HepG2 (cell line): ENCODE data around the gene MAGI1. TPM values are rescaled to one million over a fixed set of nuclear protein-coding genes. Genes with fewer than 3 reads are reported as not detected.

Experiments
- ESRRA ChIP-seq: sonication (generic); formaldehyde crosslinking; IDR thresholded peaks from 2 replicates; pipeline ENCODE4 v1.5.1; 2020; ENCODE audit warnings: mild to moderate bottlenecking, low read depth, missing genetic modification reagents
- FOSL1 ChIP-seq: sonication (generic); formaldehyde crosslinking; IDR thresholded peaks from 2 replicates; pipeline ENCODE4 v1.9.0; 2021; ENCODE audit warnings: missing genetic modification reagents, borderline replicate concordance
- GATA4 ChIP-seq: sonication (generic); IDR thresholded peaks from 2 replicates; pipeline ENCODE4 v1.6.1; 2016; ENCODE audit warnings: antibody characterized with exemption, low read depth, borderline replicate concordance
- GZF1 ChIP-seq: sonication (generic); formaldehyde crosslinking; IDR thresholded peaks from 2 replicates; pipeline ENCODE4 v1.5.1; 2020; ENCODE audit warnings: mild to moderate bottlenecking, missing genetic modification reagents
- JDP2 ChIP-seq: sonication (generic); formaldehyde crosslinking; IDR thresholded peaks from 2 replicates; pipeline ENCODE4 v1.8.1; 2022; ENCODE audit warnings: missing genetic modification reagents, borderline replicate concordance
- MED1 ChIP-seq: sonication (generic); formaldehyde crosslinking; IDR thresholded peaks from 2 replicates; pipeline ENCODE4 v1.4.0; 2020; ENCODE audit warnings: missing genetic modification reagents
- NCOA1 ChIP-seq: sonication (generic); formaldehyde crosslinking; IDR thresholded peaks from 2 replicates; pipeline ENCODE4 v1.9.0; 2021; ENCODE audit warnings: missing genetic modification reagents
- NCOR1 ChIP-seq: fragments of 200-600 bp; sonication (generic); IDR thresholded peaks from 2 replicates; pipeline ENCODE4 v1.7.0; 2017; ENCODE audit warnings: antibody characterized with exemption, low read length, borderline replicate concordance
- PRMT3 ChIP-seq: sonication (generic); formaldehyde crosslinking; IDR thresholded peaks from 2 replicates; pipeline ENCODE4 v1.8.1; 2022; ENCODE audit warnings: low read depth, mild to moderate bottlenecking, moderate library complexity, missing genetic modification reagents, borderline replicate concordance
- YEATS2 ChIP-seq: sonication (generic); formaldehyde crosslinking; IDR thresholded peaks from 2 replicates; pipeline ENCODE4 v1.4.0; 2020; ENCODE audit warnings: missing genetic modification reagents, borderline replicate concordance
- ZNF12 ChIP-seq: sonication (generic); formaldehyde crosslinking; IDR thresholded peaks from 2 replicates; pipeline ENCODE4 v1.5.0; 2020; ENCODE audit warnings: missing genetic modification reagents
- ZNF3 ChIP-seq: IDR thresholded peaks from 2 replicates; pipeline ENCODE4 v1.7.0; 2017; ENCODE audit warnings: inconsistent platforms
- ZNF432 ChIP-seq: sonication (generic); formaldehyde crosslinking; IDR thresholded peaks from 2 replicates; pipeline ENCODE4 v1.5.0; 2020; ENCODE audit warnings: missing genetic modification reagents, mild to moderate bottlenecking, borderline replicate concordance
- ZNF510 ChIP-seq: sonication (generic); formaldehyde crosslinking; IDR thresholded peaks from 2 replicates; pipeline ENCODE4 v1.4.0; 2020; ENCODE audit warnings: low read depth, mild to moderate bottlenecking, missing genetic modification reagents
- ZNF709 ChIP-seq: sonication (generic); formaldehyde crosslinking; IDR thresholded peaks from 2 replicates; pipeline ENCODE4 v1.5.0; 2020; ENCODE audit warnings: mild to moderate bottlenecking, missing genetic modification reagents
- polyA plus RNA-seq, 8 experiments: library from polyadenylated mRNA; depleted of rRNA in 3 of 8; stranded (reverse) in 7 of 8; unstranded in 1 of 8; fragments of >200 nt; fragmentation: Illumina TruSeq in 4 of 8; extraction: Trizol in 4 of 8; gene quantifications; 2 replicates each; pipeline versions ENCODE4 v1.2.1 to v1.2.3, GENCODE V29; 2011 to 2016; ENCODE audit warnings: low read depth in 4 of 8, missing spikeins in 1 of 8, mixed read lengths in 1 of 8; ENCODE audit not compliant: insufficient read depth in 1 of 8
- total RNA-seq, 5 experiments: library from RNA; depleted of rRNA; stranded (reverse); fragments of >200 nt; fragmentation: Illumina TruSeq; extraction: Trizol; gene quantifications; 2 replicates each; pipeline ENCODE4 v1.2.3, GENCODE V29; 2016; ENCODE audit warnings: low read depth in 1 of 5
- TF ChIP-seq, protein P1 (sequence below): sonication (generic); formaldehyde crosslinking; IDR thresholded peaks from 2 replicates; pipeline ENCODE4 v1.9.0; 2021; ENCODE audit warnings: missing genetic modification reagents, borderline replicate concordance
- TF ChIP-seq, protein P2 (sequence below): sonication (generic); formaldehyde crosslinking; conservative IDR thresholded peaks from 2 replicates; pipeline ENCODE4 v1.8.1; 2023; ENCODE audit warnings: missing genetic modification reagents
- TF ChIP-seq, protein P3 (sequence below), 2 experiments: sonication (generic) in 1 of 2; formaldehyde crosslinking in 1 of 2; IDR thresholded peaks; 2 replicates each; pipeline versions ENCODE4 v1.4.0 to v1.6.1; 2016 to 2020; ENCODE audit warnings: borderline replicate concordance in 1 of 2, low read depth in 1 of 2, mild to moderate bottlenecking in 1 of 2, missing genetic modification reagents in 1 of 2
- TF ChIP-seq, protein P4 (sequence below), 2 experiments: fragments of 450-650 bp in 1 of 2; sonication (generic) in 1 of 2; formaldehyde crosslinking; IDR thresholded peaks; 2 replicates each; pipeline versions ENCODE4 v1.5.0 to v1.8.0; 2020 to 2022; ENCODE audit warnings: mild to moderate bottlenecking in 1 of 2, missing genetic modification reagents in 1 of 2
- TF ChIP-seq, protein P5 (sequence below): conservative IDR thresholded peaks from 2 replicates; pipeline ENCODE4 v1.6.1; 2018; ENCODE audit warnings: missing genetic modification reagents

Gene MAGI1
- total and polyA plus RNA-seq, 2 of the 13 experiments (the other 11 are each of a cell fraction or from before 2014, with no cell fraction given) = 22.2 to 26.0 TPM

DNA sequence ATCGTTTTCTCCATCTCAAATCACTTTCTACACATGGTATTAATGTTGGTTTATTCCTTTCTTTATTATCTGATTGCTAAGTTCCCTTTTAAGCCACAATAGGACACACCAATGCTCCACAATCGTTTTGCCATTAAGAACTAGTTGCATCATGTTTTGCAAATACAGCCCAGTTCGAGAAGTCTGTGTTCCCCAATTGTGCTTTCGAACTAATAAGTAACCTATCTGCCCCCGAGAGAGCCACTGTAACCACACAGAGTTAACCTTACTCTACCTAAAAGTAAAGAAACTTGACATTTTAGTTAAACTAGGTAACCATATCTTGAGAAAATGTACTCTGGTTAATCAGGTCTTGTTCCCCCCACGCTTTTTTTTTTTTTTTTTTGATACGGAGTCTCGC, 39.1 kb downstream of the MAGI1 start (continued):
- TF ChIP-seq YEATS2 (CRISPR knock-in tag) (no peak), PRMT3 (CRISPR knock-in tag) (no peak), GZF1 (no peak), ESRRA (CRISPR knock-in tag) (no peak), NCOA1 (CRISPR knock-in tag) (no peak), GATA4 (no peak), ZNF12 (CRISPR knock-in tag) (no peak), ZNF432 (CRISPR knock-in tag) (no peak), FOSL1 (no peak), ZNF510 (CRISPR knock-in tag) (no peak), ZNF3 (CRISPR knock-in tag) (no peak), ZNF709 (CRISPR knock-in tag) (no peak), MED1 (CRISPR knock-in tag) (no peak; the same call in 1 of the 2 replicates), NCOR1 (no peak; the same call in 1 of the 2 replicates), JDP2 (CRISPR knock-in tag) (no peak)
- TF ChIP-seq, protein P1, sequence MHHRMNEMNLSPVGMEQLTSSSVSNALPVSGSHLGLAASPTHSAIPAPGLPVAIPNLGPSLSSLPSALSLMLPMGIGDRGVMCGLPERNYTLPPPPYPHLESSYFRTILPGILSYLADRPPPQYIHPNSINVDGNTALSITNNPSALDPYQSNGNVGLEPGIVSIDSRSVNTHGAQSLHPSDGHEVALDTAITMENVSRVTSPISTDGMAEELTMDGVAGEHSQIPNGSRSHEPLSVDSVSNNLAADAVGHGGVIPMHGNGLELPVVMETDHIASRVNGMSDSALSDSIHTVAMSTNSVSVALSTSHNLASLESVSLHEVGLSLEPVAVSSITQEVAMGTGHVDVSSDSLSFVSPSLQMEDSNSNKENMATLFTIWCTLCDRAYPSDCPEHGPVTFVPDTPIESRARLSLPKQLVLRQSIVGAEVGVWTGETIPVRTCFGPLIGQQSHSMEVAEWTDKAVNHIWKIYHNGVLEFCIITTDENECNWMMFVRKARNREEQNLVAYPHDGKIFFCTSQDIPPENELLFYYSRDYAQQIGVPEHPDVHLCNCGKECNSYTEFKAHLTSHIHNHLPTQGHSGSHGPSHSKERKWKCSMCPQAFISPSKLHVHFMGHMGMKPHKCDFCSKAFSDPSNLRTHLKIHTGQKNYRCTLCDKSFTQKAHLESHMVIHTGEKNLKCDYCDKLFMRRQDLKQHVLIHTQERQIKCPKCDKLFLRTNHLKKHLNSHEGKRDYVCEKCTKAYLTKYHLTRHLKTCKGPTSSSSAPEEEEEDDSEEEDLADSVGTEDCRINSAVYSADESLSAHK = no peak
- TF ChIP-seq, protein P2, sequence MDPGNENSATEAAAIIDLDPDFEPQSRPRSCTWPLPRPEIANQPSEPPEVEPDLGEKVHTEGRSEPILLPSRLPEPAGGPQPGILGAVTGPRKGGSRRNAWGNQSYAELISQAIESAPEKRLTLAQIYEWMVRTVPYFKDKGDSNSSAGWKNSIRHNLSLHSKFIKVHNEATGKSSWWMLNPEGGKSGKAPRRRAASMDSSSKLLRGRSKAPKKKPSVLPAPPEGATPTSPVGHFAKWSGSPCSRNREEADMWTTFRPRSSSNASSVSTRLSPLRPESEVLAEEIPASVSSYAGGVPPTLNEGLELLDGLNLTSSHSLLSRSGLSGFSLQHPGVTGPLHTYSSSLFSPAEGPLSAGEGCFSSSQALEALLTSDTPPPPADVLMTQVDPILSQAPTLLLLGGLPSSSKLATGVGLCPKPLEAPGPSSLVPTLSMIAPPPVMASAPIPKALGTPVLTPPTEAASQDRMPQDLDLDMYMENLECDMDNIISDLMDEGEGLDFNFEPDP = no peak
- TF ChIP-seq, protein P3, sequence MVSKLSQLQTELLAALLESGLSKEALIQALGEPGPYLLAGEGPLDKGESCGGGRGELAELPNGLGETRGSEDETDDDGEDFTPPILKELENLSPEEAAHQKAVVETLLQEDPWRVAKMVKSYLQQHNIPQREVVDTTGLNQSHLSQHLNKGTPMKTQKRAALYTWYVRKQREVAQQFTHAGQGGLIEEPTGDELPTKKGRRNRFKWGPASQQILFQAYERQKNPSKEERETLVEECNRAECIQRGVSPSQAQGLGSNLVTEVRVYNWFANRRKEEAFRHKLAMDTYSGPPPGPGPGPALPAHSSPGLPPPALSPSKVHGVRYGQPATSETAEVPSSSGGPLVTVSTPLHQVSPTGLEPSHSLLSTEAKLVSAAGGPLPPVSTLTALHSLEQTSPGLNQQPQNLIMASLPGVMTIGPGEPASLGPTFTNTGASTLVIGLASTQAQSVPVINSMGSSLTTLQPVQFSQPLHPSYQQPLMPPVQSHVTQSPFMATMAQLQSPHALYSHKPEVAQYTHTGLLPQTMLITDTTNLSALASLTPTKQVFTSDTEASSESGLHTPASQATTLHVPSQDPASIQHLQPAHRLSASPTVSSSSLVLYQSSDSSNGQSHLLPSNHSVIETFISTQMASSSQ (IDR thresholded peaks at IDR 0.05; ENCODE audit: low read depth) = peak; percentile 63; the same call in 1 of the 2 replicates
- TF ChIP-seq, protein P3 (CRISPR knock-in tag; IDR thresholded peaks at IDR 0.05; ENCODE audit: borderline replicate concordance) = no peak; the same call in 1 of the 2 replicates
- TF ChIP-seq, protein P4, sequence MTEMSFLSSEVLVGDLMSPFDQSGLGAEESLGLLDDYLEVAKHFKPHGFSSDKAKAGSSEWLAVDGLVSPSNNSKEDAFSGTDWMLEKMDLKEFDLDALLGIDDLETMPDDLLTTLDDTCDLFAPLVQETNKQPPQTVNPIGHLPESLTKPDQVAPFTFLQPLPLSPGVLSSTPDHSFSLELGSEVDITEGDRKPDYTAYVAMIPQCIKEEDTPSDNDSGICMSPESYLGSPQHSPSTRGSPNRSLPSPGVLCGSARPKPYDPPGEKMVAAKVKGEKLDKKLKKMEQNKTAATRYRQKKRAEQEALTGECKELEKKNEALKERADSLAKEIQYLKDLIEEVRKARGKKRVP (CRISPR knock-in tag; IDR thresholded peaks at IDR 0.05) = peak; percentile 48 to 95; a peak in 3 of 4 replicates
- TF ChIP-seq, protein P5, sequence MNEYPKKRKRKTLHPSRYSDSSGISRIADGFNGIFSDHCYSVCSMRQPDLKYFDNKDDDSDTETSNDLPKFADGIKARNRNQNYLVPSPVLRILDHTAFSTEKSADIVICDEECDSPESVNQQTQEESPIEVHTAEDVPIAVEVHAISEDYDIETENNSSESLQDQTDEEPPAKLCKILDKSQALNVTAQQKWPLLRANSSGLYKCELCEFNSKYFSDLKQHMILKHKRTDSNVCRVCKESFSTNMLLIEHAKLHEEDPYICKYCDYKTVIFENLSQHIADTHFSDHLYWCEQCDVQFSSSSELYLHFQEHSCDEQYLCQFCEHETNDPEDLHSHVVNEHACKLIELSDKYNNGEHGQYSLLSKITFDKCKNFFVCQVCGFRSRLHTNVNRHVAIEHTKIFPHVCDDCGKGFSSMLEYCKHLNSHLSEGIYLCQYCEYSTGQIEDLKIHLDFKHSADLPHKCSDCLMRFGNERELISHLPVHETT (CRISPR knock-in tag) = no peak
